GM18909 (cell line): ENCODE results near the gene UBE2U.

Experiments used
- ATAC-seq: cut with Tn5 transposase; IDR thresholded peaks from one replicate; pipeline ENCODE4 v1.9.1; 2021; ENCODE audit warnings: mild to moderate bottlenecking; ENCODE audit not compliant: unreplicated experiment, poor library complexity

The UBE2U gene

GRCh38 chr1:64282351-64282750 lies 78.9 kb downstream of the UBE2U start:
- no peak for ATAC-seq

GRCh38 chr1:64287071-64287470 lies 83.6 kb downstream of the UBE2U start:
- no peak for ATAC-seq

GRCh38 chr1:64290420-64290819 lies 87.0 kb downstream of the UBE2U start:
- no peak for ATAC-seq

GRCh38 chr1:64291931-64292330 lies 88.5 kb downstream of the UBE2U start:
- ATAC-seq: no peak

- ATAC-seq: no peak
Observed at GRCh38 chr1:64292399-64292798, 89.0 kb downstream of the UBE2U start.

- ATAC-seq: no peak
Observed at GRCh38 chr1:64293820-64294219, 90.4 kb downstream of the UBE2U start.

- ATAC-seq: no peak
Observed at GRCh38 chr1:64295136-64295535, 91.7 kb downstream of the UBE2U start.

GRCh38 chr1:64295561-64295960 lies 92.1 kb downstream of the UBE2U start:
- no peak for ATAC-seq

- no peak for ATAC-seq
Observed at GRCh38 chr1:64296459-64296858, 93.0 kb downstream of the UBE2U start.

- no peak for ATAC-seq
Observed at GRCh38 chr1:64302194-64302593, 98.8 kb downstream of the UBE2U start.

- no peak for ATAC-seq
Observed at GRCh38 chr1:64302971-64303370, 99.5 kb downstream of the UBE2U start.

GRCh38 chr1:64304823-64305222 lies 101.4 kb downstream of the UBE2U start:
- ATAC-seq: no peak

- ATAC-seq: no peak
Observed at GRCh38 chr1:64308866-64309265, 105.4 kb downstream of the UBE2U start.

GRCh38 chr1:64309431-64309831 lies 106.0 kb downstream of the UBE2U start:
- no peak for ATAC-seq

- no peak for ATAC-seq
Observed at GRCh38 chr1:64310760-64311159, 107.3 kb downstream of the UBE2U start.

GRCh38 chr1:64312431-64312830 lies 109.0 kb downstream of the UBE2U start:
- ATAC-seq: no peak

GRCh38 chr1:64315402-64315801 lies 112.0 kb downstream of the UBE2U start:
- no peak for ATAC-seq
